ENCODE measurements around the gene MAGEA8.
"Not testable (repeated sequence)": the region's sequence is repeated elsewhere in the genome, so short reads cannot be mapped to it uniquely, and the experiment has no call there.

Gene MAGEA8, protein sequence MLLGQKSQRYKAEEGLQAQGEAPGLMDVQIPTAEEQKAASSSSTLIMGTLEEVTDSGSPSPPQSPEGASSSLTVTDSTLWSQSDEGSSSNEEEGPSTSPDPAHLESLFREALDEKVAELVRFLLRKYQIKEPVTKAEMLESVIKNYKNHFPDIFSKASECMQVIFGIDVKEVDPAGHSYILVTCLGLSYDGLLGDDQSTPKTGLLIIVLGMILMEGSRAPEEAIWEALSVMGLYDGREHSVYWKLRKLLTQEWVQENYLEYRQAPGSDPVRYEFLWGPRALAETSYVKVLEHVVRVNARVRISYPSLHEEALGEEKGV

DNA sequence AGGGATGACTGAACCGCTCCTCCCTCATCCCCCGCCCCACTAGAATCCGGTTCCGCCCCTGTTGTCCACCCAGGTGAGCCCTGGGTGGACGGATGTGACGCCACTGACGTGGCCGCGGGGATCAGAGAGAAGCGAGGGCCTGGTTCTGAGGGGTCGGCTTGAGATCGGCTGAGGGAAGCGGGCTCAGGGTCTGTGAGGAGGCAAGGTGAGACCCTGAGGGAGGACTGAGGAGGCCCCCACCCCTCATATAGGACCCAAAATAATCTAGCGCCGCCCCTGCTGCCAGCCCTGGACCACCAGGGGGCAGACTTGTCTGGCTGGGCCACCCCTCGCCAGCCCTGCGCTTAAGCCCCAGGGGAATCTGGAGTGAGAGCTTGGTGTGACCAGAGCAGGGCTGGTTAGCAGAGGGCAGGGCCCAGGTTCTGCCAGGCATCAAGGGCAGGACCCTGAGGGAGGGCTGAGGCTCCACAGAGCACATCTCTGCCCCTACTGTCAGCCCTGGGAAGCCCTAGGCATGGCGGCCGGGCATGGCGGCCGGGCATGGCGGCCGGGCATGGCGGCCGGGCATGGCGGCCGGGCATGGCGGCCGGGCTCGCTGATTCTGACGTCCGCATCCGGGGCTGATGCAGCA lies at the start of gene MAGEA8:
MAGEA8 (plus strand) TSS at position 103 of the 631 bp plus-strand sequence. CDS start 3,090 bp downstream, outside the sequence.
- no peak for DNase-seq (ENCODE audit: low read depth)

- no peak for DNase-seq (ENCODE audit: low read depth)
These were observed 49.5 kb upstream of the MAGEA8 start for GRCh38 chrX:149831473-149831872.

DNA sequence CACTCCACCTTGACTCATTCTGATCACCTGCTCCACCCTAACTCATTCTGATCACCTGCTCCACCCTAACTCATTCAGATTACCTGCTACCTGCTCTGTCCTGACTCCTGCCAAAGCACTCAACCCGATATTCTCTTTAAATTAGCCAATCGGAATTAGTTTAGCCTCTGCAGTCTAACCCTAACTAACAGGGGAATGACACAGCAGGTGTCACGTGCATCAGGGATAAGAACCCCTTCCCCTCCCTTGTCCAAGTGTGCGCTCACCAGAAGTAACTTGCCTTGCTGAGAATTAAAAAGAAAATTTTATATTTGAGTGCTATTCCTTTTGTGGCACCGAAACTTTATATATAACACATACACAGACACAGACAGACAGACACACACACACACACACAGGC lies 44.3 kb upstream of the MAGEA8 start:
- not testable (repeated sequence) for DNase-seq (ENCODE audit: low read depth)

DNA sequence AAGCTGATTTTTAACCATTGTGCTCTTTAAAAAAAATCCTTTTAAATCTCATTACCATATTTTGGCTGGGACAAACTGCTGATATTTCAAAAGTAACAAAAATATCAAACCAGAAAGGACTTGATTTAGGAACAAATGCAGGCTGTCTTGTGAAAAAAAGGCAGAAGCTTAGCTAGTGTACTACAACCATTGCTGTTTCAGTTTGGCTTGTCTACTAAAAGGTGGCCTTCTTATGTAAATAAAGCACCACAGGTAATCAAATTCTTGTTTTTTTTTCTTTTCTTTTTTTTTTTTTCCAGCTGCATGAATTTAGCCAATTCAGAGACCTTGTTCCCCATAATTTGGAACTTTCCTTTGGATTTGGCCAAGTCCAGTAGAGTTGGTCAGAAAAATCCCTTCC lies 43.8 kb upstream of the MAGEA8 start:
- no peak for DNase-seq (ENCODE audit: low read depth)

DNA sequence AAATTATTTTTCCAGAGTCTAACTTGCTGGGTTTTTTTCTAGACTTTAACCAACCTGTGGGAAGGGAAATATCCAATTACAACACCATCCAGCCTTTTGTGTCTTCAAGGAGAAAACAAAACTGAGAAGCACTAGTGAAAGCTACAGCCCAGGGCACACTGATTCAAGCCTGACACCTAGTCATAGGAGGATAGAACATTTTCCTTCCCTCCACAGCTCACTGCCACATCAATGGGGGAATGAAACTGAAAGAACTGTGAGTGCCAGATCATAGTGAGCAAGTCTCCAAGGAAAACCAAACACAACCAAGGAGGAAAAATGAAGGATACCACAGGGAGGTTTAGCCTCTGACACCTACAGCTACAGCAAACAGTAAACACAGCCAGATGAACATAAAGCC lies 43.3 kb upstream of the MAGEA8 start:
- no peak for DNase-seq (ENCODE audit: low read depth)

- DNase-seq (ENCODE audit: low read depth), result no peak
These were observed 39.1 kb upstream of the MAGEA8 start for GRCh38 chrX:149841929-149842328.

GRCh38 chrX:149845385-149845784 lies 35.6 kb upstream of the MAGEA8 start:
- no peak for DNase-seq (ENCODE audit: low read depth)

GRCh38 chrX:149846789-149847188 lies 34.2 kb upstream of the MAGEA8 start:
- DNase-seq (ENCODE audit: low read depth), result no peak

GRCh38 chrX:149848855-149849254 lies 32.1 kb upstream of the MAGEA8 start:
- no peak for DNase-seq (ENCODE audit: low read depth)

DNA sequence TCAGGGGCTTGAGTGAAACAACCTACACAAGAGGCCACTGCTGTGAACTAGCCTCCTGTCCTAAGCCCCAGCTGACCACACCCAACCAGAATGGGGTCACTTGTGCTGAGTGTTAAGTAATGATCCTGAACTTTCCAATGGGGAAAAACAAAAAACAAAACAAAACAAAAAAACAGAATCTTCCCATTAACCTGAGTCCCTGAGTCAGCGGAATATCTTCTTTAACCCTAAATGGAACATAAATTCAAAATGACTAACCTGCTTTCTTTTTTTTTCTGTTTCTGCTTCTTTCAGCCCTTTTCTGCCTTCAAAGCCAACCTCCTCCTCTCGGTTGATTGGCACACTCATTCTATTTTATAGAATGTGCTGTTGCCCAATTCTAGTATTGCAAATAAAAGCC lies 31.2 kb upstream of the MAGEA8 start:
- no peak for DNase-seq (ENCODE audit: low read depth)

DNA sequence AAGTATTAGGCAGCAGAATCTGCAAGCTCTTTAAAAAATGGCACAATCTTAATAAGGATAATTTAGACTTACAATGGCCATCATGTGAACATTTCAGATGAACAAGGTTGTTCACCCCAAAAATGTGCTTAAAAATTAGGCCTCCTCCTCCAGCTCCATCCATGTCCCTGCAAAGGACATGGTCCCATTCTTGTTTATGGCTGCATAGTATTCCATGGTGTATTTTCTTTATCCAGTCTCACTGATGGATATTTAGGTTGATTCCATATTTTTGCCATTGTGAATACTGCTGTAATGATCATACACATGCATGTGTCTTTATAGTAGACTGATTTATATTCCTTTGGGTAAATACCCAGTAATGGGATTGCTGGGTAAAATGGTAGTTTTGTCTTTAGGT lies 29.1 kb upstream of the MAGEA8 start:
- DNase-seq (ENCODE audit: low read depth), result no peak

- no peak for DNase-seq (ENCODE audit: low read depth)
These were observed 27.1 kb upstream of the MAGEA8 start for GRCh38 chrX:149853925-149854324.

GRCh38 chrX:149858592-149858991 lies 22.4 kb upstream of the MAGEA8 start:
- no peak for DNase-seq (ENCODE audit: low read depth)

GRCh38 chrX:149860445-149860844 lies 20.5 kb upstream of the MAGEA8 start:
- DNase-seq (ENCODE audit: low read depth), result no peak

DNA sequence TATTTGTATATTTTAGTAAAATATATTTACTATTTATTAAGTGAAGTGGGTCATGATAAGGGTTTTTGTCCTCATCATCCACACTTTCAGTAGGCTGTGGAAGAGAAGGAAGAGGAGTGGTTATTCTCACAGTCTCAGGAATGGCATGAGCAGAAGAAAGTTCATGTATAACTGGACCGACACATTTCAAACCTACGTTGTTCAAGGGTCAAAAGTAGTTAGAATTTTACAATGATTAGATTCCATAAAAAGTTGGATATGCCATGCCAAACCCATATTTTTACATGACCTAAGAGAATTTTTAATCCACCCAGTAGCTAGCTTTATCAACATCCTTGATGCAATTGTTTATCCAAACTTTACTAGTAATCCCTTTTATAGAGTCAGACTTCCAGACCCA lies 15.6 kb upstream of the MAGEA8 start:
- no peak for DNase-seq (ENCODE audit: low read depth)

DNA sequence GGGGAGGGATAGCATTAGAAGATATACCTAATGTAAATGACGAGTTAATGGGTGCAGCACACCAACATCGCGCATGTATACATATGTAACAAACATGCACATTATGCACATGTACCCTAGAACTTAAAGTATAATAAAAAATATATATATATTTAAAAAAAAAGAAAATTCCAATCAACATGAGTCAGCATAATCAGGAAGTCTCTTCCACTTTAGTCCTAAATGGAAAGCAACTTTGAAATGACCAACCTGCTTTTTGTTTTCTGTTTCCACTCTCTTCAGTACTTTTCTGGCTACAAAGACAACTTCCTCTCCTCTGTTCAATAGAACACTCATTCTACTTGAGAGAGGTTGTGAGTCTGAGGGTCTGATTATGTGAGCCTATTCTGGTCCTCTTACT lies 13.5 kb upstream of the MAGEA8 start:
- no peak for DNase-seq (ENCODE audit: low read depth)

DNA sequence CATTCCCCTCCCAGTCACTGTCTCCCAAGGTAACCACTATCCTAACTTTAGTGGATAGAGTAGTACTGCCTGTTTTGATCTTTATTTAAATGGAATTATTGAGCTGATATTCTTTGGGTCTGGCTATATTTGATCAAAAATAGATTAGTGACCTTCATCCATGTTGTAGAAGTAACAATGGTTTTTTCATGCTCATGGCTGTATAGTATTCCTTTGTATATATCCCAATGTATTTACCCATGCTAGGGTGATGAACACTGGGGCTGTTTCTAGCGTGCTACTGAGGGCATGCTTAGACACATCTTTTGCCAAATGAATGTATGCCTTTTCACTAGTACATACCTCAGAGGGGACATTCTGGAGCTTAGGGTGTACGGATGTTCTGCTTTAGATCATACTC lies 10.1 kb upstream of the MAGEA8 start:
- no peak for DNase-seq (ENCODE audit: low read depth)

DNA sequence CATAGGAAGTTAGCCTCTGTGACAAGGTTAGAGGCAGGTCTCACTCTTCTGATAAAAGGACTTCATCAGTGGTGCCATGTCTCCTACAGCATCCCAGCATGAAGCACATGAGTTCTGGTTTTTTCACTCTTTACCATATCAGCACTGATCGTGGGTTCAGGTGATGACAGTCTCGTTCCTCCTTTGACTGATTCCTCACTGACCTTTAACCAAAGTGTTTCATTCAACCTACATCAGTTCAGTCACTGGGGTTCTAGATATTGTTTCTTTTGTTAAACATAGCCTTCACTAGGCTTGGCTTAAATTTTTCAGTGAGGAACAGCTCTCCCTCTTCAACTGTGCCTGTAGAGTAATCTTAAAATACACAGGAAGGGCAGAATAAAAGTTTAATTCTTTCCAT lies 9.6 kb upstream of the MAGEA8 start:
- DNase-seq (ENCODE audit: low read depth), result no peak

DNA sequence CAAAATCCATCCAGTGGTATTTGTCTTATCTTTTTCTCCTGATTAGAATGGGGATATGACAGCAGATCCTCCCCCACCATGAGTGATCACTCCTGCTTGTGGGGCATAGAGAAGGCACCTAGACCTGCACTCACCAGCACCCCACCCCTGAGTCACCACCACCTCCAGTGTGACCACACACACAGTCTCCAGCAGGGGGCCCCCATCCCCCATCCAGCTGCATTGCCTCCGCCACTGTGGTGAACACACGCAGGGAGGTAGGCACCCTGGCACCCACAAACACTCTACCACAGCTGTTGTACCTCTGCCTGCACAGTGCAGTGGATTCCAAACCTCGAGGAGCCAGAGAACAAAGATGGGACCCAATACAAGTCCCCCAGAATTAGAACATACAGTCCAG lies 9.0 kb upstream of the MAGEA8 start:
- no peak for DNase-seq (ENCODE audit: low read depth)

GRCh38 chrX:149877157-149877556 lies 3.8 kb upstream of the MAGEA8 start:
- no peak for DNase-seq (ENCODE audit: low read depth)

- DNase-seq (ENCODE audit: low read depth), result no peak
These were observed 3.3 kb upstream of the MAGEA8 start for GRCh38 chrX:149877636-149878035.

- DNase-seq (ENCODE audit: low read depth), result not testable (repeated sequence)
These were observed 9.8 kb downstream of the MAGEA8 start for GRCh38 chrX:149890828-149891227.

GRCh38 chrX:149898554-149898953 lies 17.6 kb downstream of the MAGEA8 start:
- no peak for DNase-seq (ENCODE audit: low read depth)

Measured in stromal cell of bone marrow (primary cell).